Breast epithelium (tissue), 4 donors: Measurements from ENCODE around the gene PAK2. TPM values are rescaled to one million over a fixed set of nuclear protein-coding genes. Genes with fewer than 3 reads are reported as not detected.

ENCODE experiments used
- DNase-seq, 2 donors: peaks; one replicate each; pipeline ENCODE4 v3.0.0-alpha.2; 2019; ENCODE audit warnings: low spot score in 2 of 2
- H3K27ac ChIP-seq, 2 donors: fragments of 200-600 bp; sonication (generic) in 1 of 2; one replicate each; pipeline ENCODE4 v1.5.1; 2016 to 2019; ENCODE audit warnings: mild to moderate bottlenecking in 1 of 2
- H3K27me3 ChIP-seq, 2 donors: fragments of 200-600 bp; sonication (generic) in 1 of 2; one replicate each; pipeline versions ENCODE4 v1.5.1 to v1.6.0; 2017 to 2019; ENCODE audit warnings: control low read depth in 1 of 2, mild to moderate bottlenecking in 1 of 2
- H3K36me3 ChIP-seq: fragments of 200-600 bp; one replicate; pipeline ENCODE4 v1.5.1; 2019
- H3K4me1 ChIP-seq, 2 donors: fragments of 200-600 bp; sonication (generic); one replicate each; pipeline ENCODE4 v1.5.1; 2016 to 2019; ENCODE audit warnings: control low read depth in 1 of 2
- H3K4me3 ChIP-seq, 3 donors: fragments of 200-600 bp; sonication (generic); 1 replicate in 2 of 3; 2 replicates in 1 of 3; pipeline ENCODE4 v1.5.1; 2016 to 2019; ENCODE audit warnings: mild to moderate bottlenecking in 3 of 3, moderate library complexity in 2 of 3
- H3K9me3 ChIP-seq, 2 donors: fragments of 200-600 bp; sonication (generic) in 1 of 2; one replicate each; pipeline ENCODE4 v1.5.1; 2016 to 2019; ENCODE audit warnings: control low read depth in 1 of 2
- POLR2A ChIP-seq: fragments of 450-650 bp; IDR thresholded peaks from one replicate; pipeline ENCODE4 v1.6.1; 2016; ENCODE audit warnings: antibody characterized with exemption, mild to moderate bottlenecking, moderate library complexity
- POLR2AphosphoS5 ChIP-seq, 3 donors: sonication (generic); formaldehyde crosslinking; IDR thresholded peaks; one replicate each; pipeline ENCODE4 v1.6.1; 2017; ENCODE audit warnings: antibody characterized with exemption in 3 of 3
- intact Hi-C: fragments of 100-400 bp; cut with DNase I; formaldehyde crosslinking; loops from one replicate; pipeline ENCODE4 v1.15.1; 2023; ENCODE audit warnings: low total_unique reads
- total RNA-seq, 3 donors: library from RNA; depleted of rRNA; stranded (reverse); fragments of >200 nt; gene quantifications; one replicate each; pipeline ENCODE4 v1.1.0, GENCODE V29; 2016
- TF ChIP-seq, protein P1 (sequence below), 3 donors: fragments of 450-650 bp; IDR thresholded peaks; one replicate each; pipeline ENCODE4 v1.5.1; 2016 to 2017; ENCODE audit warnings: antibody characterized with exemption in 3 of 3, mild to moderate bottlenecking in 3 of 3, moderate library complexity in 3 of 3

PAK2 gene
- total RNA-seq, 3 donors from 2014 or later: 42.3 to 71.2 (median 50.5) TPM

DNA sequence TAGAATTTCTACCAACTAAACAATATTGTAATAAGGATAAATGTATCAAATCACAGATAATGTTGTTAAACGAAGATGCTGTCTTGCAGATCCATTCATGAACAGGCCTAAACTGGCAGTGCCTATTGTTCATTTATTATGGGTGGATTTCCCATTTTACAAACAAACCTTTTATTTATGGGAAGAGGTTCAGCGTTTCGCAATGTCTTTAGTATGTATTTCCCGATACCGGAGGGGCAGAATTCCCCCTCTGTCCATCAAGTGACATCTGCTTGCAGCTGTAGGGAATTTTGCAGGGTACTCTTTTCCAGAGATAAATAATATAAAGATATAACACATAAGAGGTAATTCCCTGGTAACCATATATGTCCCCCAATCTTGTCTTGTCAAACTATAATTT, 33.3 kb upstream of the PAK2 start:
- intact Hi-C loops: no loop called here
- TF ChIP-seq POLR2A: no peak
- no peak for TF ChIP-seq POLR2AphosphoS5 (IDR thresholded peaks at IDR 0.05)
- TF ChIP-seq, protein P1, sequence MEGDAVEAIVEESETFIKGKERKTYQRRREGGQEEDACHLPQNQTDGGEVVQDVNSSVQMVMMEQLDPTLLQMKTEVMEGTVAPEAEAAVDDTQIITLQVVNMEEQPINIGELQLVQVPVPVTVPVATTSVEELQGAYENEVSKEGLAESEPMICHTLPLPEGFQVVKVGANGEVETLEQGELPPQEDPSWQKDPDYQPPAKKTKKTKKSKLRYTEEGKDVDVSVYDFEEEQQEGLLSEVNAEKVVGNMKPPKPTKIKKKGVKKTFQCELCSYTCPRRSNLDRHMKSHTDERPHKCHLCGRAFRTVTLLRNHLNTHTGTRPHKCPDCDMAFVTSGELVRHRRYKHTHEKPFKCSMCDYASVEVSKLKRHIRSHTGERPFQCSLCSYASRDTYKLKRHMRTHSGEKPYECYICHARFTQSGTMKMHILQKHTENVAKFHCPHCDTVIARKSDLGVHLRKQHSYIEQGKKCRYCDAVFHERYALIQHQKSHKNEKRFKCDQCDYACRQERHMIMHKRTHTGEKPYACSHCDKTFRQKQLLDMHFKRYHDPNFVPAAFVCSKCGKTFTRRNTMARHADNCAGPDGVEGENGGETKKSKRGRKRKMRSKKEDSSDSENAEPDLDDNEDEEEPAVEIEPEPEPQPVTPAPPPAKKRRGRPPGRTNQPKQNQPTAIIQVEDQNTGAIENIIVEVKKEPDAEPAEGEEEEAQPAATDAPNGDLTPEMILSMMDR (IDR thresholded peaks at IDR 0.05): no peak
- Histone ChIP-seq H3K36me3 (no peaks in the 10 kb centered on the region), H3K9me3 (no peaks in the 10 kb centered on the region), H3K27ac (no peak overlapping the region), H3K4me3 (no peak overlapping the region), H3K27me3 (no peaks in the 10 kb centered on the region), H3K4me1 (no peaks in the 10 kb centered on the region)
- no peak for DNase-seq

DNA sequence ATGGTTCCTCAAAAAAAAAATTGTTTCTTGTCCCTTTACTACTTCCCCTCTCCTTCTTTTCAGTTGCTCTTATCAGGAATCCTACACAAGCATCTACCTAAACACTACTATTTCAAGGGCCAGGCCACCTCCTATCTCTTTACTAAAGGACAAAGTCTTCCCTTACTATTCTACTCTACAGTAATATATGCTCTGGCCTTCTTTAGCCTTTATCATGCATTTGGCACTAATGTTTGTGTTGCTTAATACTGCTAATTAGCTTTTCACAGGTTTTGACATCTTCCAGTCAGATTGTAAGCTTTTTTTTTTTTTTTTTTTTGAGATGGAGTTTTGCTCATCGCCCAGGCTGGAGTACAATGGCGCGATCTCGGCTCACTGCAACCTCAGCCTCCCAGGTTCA, 32.9 kb upstream of the PAK2 start:
- H3K4me3 ChIP-seq: no peak overlapping the region
- no peak for DNase-seq
- H3K27me3 ChIP-seq: no peaks in the 10 kb centered on the region
- H3K9me3 ChIP-seq: no peaks in the 10 kb centered on the region
- TF ChIP-seq, protein P1 (IDR thresholded peaks at IDR 0.05): no peak
- TF ChIP-seq POLR2AphosphoS5 (IDR thresholded peaks at IDR 0.05) (no peak), POLR2A (no peak)
- H3K27ac ChIP-seq: no peak overlapping the region
- no peaks in the 10 kb centered on the region for H3K36me3 ChIP-seq
- intact Hi-C loops: no loop called here
- no peaks in the 10 kb centered on the region for H3K4me1 ChIP-seq

DNA sequence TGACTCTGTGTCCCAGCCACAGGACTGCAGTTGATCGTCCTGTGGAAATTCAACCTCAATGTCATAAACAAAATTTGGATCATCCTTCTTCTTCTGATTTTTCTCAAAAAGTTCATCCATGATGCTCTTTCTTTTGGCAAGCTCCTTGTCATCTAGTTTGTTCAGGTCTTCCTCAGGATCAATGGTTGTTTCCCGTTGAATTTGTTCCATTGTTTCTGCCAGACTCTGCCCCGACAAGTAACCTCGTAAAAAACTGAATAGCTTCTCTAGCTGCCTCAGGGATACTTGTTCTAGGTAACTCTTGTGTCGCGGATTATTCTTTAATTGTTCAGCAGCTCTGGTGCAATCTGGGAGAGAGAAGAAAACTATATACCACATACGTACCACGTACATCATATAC, 32.1 kb upstream of the PAK2 start:
- no peak for DNase-seq
- no peak overlapping the region for H3K27ac ChIP-seq
- H3K4me3 ChIP-seq: no peak overlapping the region
- H3K4me1 ChIP-seq: no peaks in the 10 kb centered on the region
- no peaks in the 10 kb centered on the region for H3K27me3 ChIP-seq
- TF ChIP-seq POLR2A (no peak), POLR2AphosphoS5 (IDR thresholded peaks at IDR 0.05) (no peak)
- TF ChIP-seq, protein P1 (IDR thresholded peaks at IDR 0.05): no peak
- H3K9me3 ChIP-seq: no peaks in the 10 kb centered on the region
- intact Hi-C loops: no loop called here
- H3K36me3 ChIP-seq: no peaks in the 10 kb centered on the region

DNA sequence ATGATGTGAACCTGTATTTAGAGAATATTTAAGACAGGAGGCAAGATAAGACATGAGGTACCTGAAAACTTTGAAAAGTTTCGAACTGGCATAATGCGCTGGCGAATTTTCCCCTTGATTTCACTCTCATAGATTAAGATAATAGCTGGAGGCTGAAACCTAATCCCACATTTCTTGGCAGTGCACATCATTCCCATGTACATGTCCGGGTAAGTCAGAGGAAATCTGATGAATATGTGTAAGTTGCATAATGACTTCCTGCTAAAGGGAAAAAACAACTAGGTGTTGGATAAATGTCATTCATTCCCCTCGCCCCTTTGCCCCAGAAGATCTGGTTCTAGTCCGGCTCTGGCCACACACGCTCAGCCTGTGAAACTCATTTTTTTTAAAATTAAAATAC, 31.2 kb upstream of the PAK2 start:
- DNase-seq: no peak
- TF ChIP-seq, protein P1 (IDR thresholded peaks at IDR 0.05): no peak
- TF ChIP-seq POLR2AphosphoS5 (IDR thresholded peaks at IDR 0.05) (no peak), POLR2A (no peak)
- no peaks in the 10 kb centered on the region for H3K27me3 ChIP-seq
- H3K4me1 ChIP-seq: peaks cover 0 to 6% of the 10 kb centered on the region in 2 donors
- no peak overlapping the region for H3K4me3 ChIP-seq
- no peaks in the 10 kb centered on the region for H3K9me3 ChIP-seq
- intact Hi-C loops: no loop called here
- H3K27ac ChIP-seq: no peak overlapping the region
- H3K36me3 ChIP-seq: no peaks in the 10 kb centered on the region

DNA sequence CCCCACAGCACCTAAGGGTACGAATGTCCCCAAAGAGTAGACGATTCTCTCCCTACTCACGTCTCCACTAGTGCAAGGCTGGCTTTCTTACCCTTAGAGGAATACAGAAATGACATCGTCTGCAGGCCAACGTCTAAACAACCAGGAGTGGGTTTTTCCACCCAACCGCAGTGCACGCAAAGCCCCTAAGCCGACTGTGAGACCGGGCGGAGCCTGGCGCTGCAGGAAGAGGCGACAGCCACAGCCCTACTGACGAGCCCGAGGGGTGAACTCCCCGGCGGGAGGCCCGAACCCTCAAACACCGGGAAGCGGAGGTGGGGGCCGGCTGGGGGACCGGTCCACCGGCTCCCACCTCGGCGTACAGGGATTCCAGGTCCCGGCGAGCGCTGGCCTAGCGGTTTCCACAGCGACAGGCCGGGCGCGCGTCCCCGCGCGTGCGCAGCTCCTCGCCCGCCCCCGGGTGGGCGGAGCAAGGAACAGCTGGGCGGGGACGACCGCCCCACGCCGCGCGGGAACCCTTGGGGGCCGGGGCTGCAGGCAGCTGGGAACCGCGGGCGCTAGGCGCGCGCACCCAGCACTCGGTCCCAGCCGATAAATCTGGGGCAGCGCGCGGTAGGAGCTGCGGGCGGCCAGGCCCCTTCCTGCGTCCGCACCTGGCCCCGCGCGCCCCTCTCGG, 27.7 kb upstream of the PAK2 start, which contains the start of the genes CEP19 and PIGX:
Gene CEP19 (minus strand): TSS at position 413 of the 676 bp plus-strand sequence. CDS start 3,593 bp downstream, outside the sequence.
Gene PIGX (plus strand): TSS at position 540 of the 676 bp plus-strand sequence.
- intact Hi-C loops: no loop called here
- Histone ChIP-seq H3K27me3 (no peaks in the 10 kb centered on the region), H3K36me3 (no peaks in the 10 kb centered on the region), H3K4me3 (peak within 1 kb of the TSS; percentile 79 to 87 (median 80)), H3K9me3 (no peaks in the 10 kb centered on the region), H3K27ac (peak within 1 kb of the TSS; percentile 85 to 91), H3K4me1 (peaks cover 0 to 8% of the 10 kb centered on the region in 2 donors)
- peak; percentile 11 for TF ChIP-seq POLR2A
- TF ChIP-seq POLR2AphosphoS5 (IDR thresholded peaks at IDR 0.05): no peak
- TF ChIP-seq, protein P1 (IDR thresholded peaks at IDR 0.05): peak in 2 of 3 donors; percentile 15 to 39
- peak; percentile 67 to 70 for DNase-seq
